ENCODE measurements around the gene PAN3. TPM values are rescaled to one million over a fixed set of nuclear protein-coding genes. Genes with fewer than 3 reads are reported as not detected.

The PAN3 gene
- total and polyA plus RNA-seq, 8 donors: 24.1 to 63.2 (median 55.2) TPM

GRCh38 chr13:28316129-28316528, 177.8 kb downstream of the PAN3 start:
- TF ChIP-seq CTCF (IDR thresholded peaks at IDR 0.05): no peak
- Histone ChIP-seq H3K9me3 (no peaks in the 10 kb centered on the region), H3K27me3 (no peaks in the 10 kb centered on the region), H3K36me3 (no peaks in the 10 kb centered on the region), H3K4me1 (no peaks in the 10 kb centered on the region), H3K27ac (no peak overlapping the region), H3K4me3 (no peak overlapping the region)
- DNase-seq (no peak), ATAC-seq (no peak)
- intact Hi-C loops (cut with DNase I): no loop called here

- TF ChIP-seq CTCF (IDR thresholded peaks at IDR 0.05): no peak
- H3K4me1 ChIP-seq: no peaks in the 10 kb centered on the region
- intact Hi-C loops (cut with DNase I): no loop called here
- no peaks in the 10 kb centered on the region for H3K9me3 ChIP-seq
- H3K4me3 ChIP-seq: no peak overlapping the region
- ATAC-seq: no peak
- no peaks in the 10 kb centered on the region for H3K36me3 ChIP-seq
- no peak overlapping the region for H3K27ac ChIP-seq
- DNase-seq: no peak
- H3K27me3 ChIP-seq: no peaks in the 10 kb centered on the region
These were observed 178.5 kb downstream of the PAN3 start for GRCh38 chr13:28316836-28317235.

- TF ChIP-seq CTCF (IDR thresholded peaks at IDR 0.05): no peak
- DNase-seq: peak in 1 of 4 donors; percentile 48
- Histone ChIP-seq H3K9me3 (no peaks in the 10 kb centered on the region), H3K4me3 (no peak overlapping the region), H3K36me3 (no peaks in the 10 kb centered on the region), H3K27ac (no peak overlapping the region), H3K27me3 (no peaks in the 10 kb centered on the region), H3K4me1 (no peaks in the 10 kb centered on the region)
- intact Hi-C loops (cut with DNase I): no loop called here
- ATAC-seq: no peak
These were observed 180.2 kb downstream of the PAN3 start for GRCh38 chr13:28318496-28318895.

- Histone ChIP-seq H3K27ac (no peak overlapping the region), H3K27me3 (no peaks in the 10 kb centered on the region), H3K36me3 (no peaks in the 10 kb centered on the region), H3K9me3 (no peaks in the 10 kb centered on the region), H3K4me3 (no peak overlapping the region), H3K4me1 (peaks cover 0 to 9% of the 10 kb centered on the region in 2 donors)
- intact Hi-C loops (cut with DNase I): no loop called here
- DNase-seq: no peak
- ATAC-seq: no peak
- no peak for TF ChIP-seq CTCF (IDR thresholded peaks at IDR 0.05)
These were observed 181.2 kb downstream of the PAN3 start for GRCh38 chr13:28319528-28319927.

GRCh38 chr13:28320209-28320608, 181.9 kb downstream of the PAN3 start:
- Histone ChIP-seq H3K36me3 (no peaks in the 10 kb centered on the region), H3K4me3 (no peak overlapping the region), H3K4me1 (peaks cover 0 to 11% of the 10 kb centered on the region in 2 donors), H3K27me3 (no peaks in the 10 kb centered on the region), H3K27ac (no peak overlapping the region), H3K9me3 (no peaks in the 10 kb centered on the region)
- ATAC-seq: no peak
- no peak for TF ChIP-seq CTCF (IDR thresholded peaks at IDR 0.05)
- intact Hi-C loops (cut with DNase I): loop anchor here in 1 of 2 donors (10.0 kb wide), 2 partner anchors 315 to 475 kb away; no protein-coding TSS in a partner anchor
- DNase-seq: no peak
